Gastroesophageal sphincter (tissue), 4 donors: ENCODE measurements around the gene KIF22. TPM values are rescaled to one million over a fixed set of nuclear protein-coding genes. Genes with fewer than 3 reads are reported as not detected.

Experiments used
- ATAC-seq: fragments of 150-250 bp; one replicate; pipeline ENCODE4 v1.9.1; 2016; ENCODE audit warnings: mild to moderate bottlenecking, moderate library complexity
- H3K27ac ChIP-seq, 4 donors: fragments of 200-600 bp; sonication (generic) in 3 of 4; 1 replicate in 3 of 4; 2 replicates in 1 of 4; pipeline ENCODE4 v1.5.1; 2016 to 2019
- H3K27me3 ChIP-seq: fragments of 200-600 bp; sonication (generic); one replicate; pipeline ENCODE4 v1.5.1; 2019
- H3K36me3 ChIP-seq, 2 donors: fragments of 200-600 bp; sonication (generic); one replicate each; pipeline ENCODE4 v1.5.1; 2019; ENCODE audit warnings: control low read depth in 1 of 2
- H3K4me1 ChIP-seq, 3 donors: fragments of 200-600 bp; sonication (generic); 1 replicate in 2 of 3; 2 replicates in 1 of 3; pipeline ENCODE4 v1.5.1; 2016 to 2019; ENCODE audit warnings: control low read depth in 2 of 3
- H3K4me3 ChIP-seq, 2 donors: fragments of 200-600 bp; sonication (generic); one replicate each; pipeline ENCODE4 v1.5.1; 2019; ENCODE audit warnings: mild to moderate bottlenecking in 1 of 2, moderate library complexity in 1 of 2
- H3K9me3 ChIP-seq, 3 donors: fragments of 200-600 bp; sonication (generic); one replicate each; pipeline ENCODE4 v1.5.1; 2017 to 2019; ENCODE audit warnings: control low read depth in 2 of 3
- EP300 ChIP-seq: sonication (generic); formaldehyde crosslinking; IDR thresholded peaks from one replicate; pipeline ENCODE4 v1.6.1; 2017; ENCODE audit warnings: antibody characterized with exemption, mild to moderate bottlenecking
- POLR2A ChIP-seq, 2 donors: fragments of 450-650 bp; IDR thresholded peaks; one replicate each; pipeline ENCODE4 v1.6.1; 2017; ENCODE audit warnings: antibody characterized with exemption in 2 of 2, mild to moderate bottlenecking in 2 of 2, moderate library complexity in 1 of 2
- POLR2AphosphoS5 ChIP-seq: sonication (generic); formaldehyde crosslinking; IDR thresholded peaks from one replicate; pipeline ENCODE4 v1.6.1; 2017; ENCODE audit warnings: antibody characterized with exemption
- WGBS, 2 donors: methylation state at CpG; one replicate each; pipeline ENCODE4 v1.1.5; 2018; ENCODE audit warnings: low coverage in 1 of 2; 5-methylcytosine and 5-hydroxymethylcytosine counted together
- total RNA-seq, 4 donors: library from RNA; depleted of rRNA; stranded (reverse); fragments of >200 nt; gene quantifications; one replicate each; pipeline ENCODE4 v1.1.0, GENCODE V29; 2016
- TF ChIP-seq, protein P1 (sequence below), 4 experiments: fragments of 200-600 bp in 2 of 4; fragments of 450-650 bp in 2 of 4; sonication (generic) in 1 of 4; IDR thresholded peaks; one replicate each; pipeline ENCODE4 v1.5.1; 2017 to 2019; ENCODE audit warnings: antibody characterized with exemption in 4 of 4, mild to moderate bottlenecking in 2 of 4, moderate library complexity in 2 of 4

KIF22 gene
- total RNA-seq, 4 donors from 2014 or later, result 9.4 to 17.3 (median 12.8) TPM

GRCh38 chr16:29802416-29802935, 11.9 kb downstream of the KIF22 start:
- ATAC-seq, result no peak

DNA sequence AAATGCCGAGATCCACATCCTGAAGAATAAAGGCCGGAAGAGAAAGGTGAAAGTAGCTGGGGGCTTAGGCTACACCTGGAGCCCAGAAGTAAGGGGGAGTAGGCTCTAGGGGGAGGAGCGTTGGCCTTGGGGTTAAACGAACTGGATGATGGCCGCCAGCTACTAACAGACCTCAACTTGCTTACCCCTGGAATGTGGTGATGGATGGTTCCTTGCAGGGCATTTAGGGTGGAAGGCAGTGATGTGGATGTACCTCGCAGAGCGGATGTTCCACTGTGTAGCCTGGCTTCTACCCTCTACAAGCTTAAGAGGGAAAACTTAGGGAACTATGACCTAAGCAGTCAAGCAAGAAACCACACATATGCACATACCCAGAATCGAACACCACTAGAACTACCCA, 13.5 kb downstream of the KIF22 start:
- 56 to 59% methylated on average over 6 to 8 of the region's 8 CpGs for WGBS, 2 donors
- H3K27ac ChIP-seq, result peak overlapping the region; percentile 94 to 100 (median 98)
- TF ChIP-seq POLR2AphosphoS5, result no peak
- TF ChIP-seq, protein P1, sequence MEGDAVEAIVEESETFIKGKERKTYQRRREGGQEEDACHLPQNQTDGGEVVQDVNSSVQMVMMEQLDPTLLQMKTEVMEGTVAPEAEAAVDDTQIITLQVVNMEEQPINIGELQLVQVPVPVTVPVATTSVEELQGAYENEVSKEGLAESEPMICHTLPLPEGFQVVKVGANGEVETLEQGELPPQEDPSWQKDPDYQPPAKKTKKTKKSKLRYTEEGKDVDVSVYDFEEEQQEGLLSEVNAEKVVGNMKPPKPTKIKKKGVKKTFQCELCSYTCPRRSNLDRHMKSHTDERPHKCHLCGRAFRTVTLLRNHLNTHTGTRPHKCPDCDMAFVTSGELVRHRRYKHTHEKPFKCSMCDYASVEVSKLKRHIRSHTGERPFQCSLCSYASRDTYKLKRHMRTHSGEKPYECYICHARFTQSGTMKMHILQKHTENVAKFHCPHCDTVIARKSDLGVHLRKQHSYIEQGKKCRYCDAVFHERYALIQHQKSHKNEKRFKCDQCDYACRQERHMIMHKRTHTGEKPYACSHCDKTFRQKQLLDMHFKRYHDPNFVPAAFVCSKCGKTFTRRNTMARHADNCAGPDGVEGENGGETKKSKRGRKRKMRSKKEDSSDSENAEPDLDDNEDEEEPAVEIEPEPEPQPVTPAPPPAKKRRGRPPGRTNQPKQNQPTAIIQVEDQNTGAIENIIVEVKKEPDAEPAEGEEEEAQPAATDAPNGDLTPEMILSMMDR (IDR thresholded peaks at IDR 0.05), result no peak
- no peak for TF ChIP-seq EP300
- H3K27me3 ChIP-seq, result no peaks in the 10 kb centered on the region
- no peak for ATAC-seq
- H3K36me3 ChIP-seq, result peaks cover 0 to 33% of the 10 kb centered on the region in 2 donors
- H3K9me3 ChIP-seq, result no peaks in the 10 kb centered on the region
- H3K4me1 ChIP-seq, result peaks cover 3 to 34% (median 13%) of the 10 kb centered on the region in 3 donors
- H3K4me3 ChIP-seq, result peak overlapping the region in 1 of 2 donors; percentile 90

More at GRCh38 chr16:29802416-29802935, 11.9 kb downstream of the KIF22 start:
- peaks cover 0 to 19% (median 3%) of the 10 kb centered on the region in 3 donors for H3K4me1 ChIP-seq
- peak overlapping the region in 1 of 4 donors; percentile 98 for H3K27ac ChIP-seq
- H3K36me3 ChIP-seq, result peaks cover 0 to 41% of the 10 kb centered on the region in 2 donors
- H3K4me3 ChIP-seq, result no peak overlapping the region
- H3K9me3 ChIP-seq, result no peaks in the 10 kb centered on the region
- H3K27me3 ChIP-seq, result no peaks in the 10 kb centered on the region
- TF ChIP-seq, protein P1 (IDR thresholded peaks at IDR 0.05), result no peak
- TF ChIP-seq POLR2AphosphoS5, result no peak
- TF ChIP-seq POLR2A (IDR thresholded peaks at IDR 0.05), result no peak
- no peak for TF ChIP-seq EP300
- WGBS, 2 donors, result 89 to 100% methylated on average over 2 to 4 of the region's 8 CpGs

DNA sequence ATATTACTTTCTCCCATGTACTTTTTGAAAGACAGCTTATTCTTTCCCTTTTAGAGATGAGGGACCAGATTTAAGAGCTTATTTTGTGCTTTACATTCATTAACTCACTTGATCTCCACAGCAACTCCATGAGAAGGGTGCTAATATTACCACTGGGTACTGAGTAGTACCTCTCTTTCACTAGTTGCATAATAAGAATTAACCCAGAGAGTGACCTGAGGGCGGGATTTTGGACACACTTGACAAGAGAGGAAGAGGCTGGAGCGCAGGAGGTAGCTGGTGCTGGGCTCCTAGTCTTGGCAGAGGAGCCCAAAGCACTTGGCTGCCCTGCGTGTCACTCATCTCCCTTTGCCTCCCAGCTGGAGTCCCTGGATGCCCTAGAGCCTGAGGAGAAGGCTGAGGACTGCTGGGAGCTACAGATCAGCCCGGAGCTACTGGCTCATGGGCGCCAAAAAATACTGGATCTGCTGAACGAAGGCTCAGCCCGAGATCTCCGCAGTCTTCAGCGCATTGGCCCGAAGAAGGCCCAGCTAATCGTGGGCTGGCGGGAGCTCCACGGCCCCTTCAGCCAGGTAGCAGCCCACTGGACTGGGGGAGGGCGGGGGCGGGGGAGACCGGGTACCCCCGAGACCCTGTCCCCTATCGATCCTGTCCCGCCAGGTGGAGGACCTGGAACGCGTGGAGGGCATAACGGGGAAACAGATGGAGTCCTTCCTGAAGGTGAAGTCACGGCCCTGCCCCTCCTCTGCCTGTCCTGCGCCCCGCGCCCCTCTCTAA, 14.1 kb downstream of the KIF22 start:
- peaks cover 0 to 33% of the 10 kb centered on the region in 2 donors for H3K36me3 ChIP-seq
- 0% methylated on average over 2 to 5 of the region's 26 CpGs for WGBS, 2 donors
- H3K27ac ChIP-seq, result peak overlapping the region; percentile 94 to 100 (median 98)
- peaks cover 3 to 40% (median 20%) of the 10 kb centered on the region in 3 donors for H3K4me1 ChIP-seq
- TF ChIP-seq POLR2A (IDR thresholded peaks at IDR 0.05), result peak; percentile 44
- no peak for TF ChIP-seq EP300
- TF ChIP-seq, protein P1 (IDR thresholded peaks at IDR 0.05), result no peak
- TF ChIP-seq POLR2AphosphoS5, result peak; percentile 49
- peak; percentile 2 for ATAC-seq
- H3K9me3 ChIP-seq, result no peaks in the 10 kb centered on the region
- peak overlapping the region; percentile 81 to 90 for H3K4me3 ChIP-seq
- no peaks in the 10 kb centered on the region for H3K27me3 ChIP-seq

GRCh38 chr16:29805232-29806098, 14.9 kb downstream of the KIF22 start:
- TF ChIP-seq POLR2A (IDR thresholded peaks at IDR 0.05), result peak; percentile 68 to 92
- TF ChIP-seq, protein P1 (IDR thresholded peaks at IDR 0.05), result peak in 3 of 4 experiments; percentile 2 to 24 (median 20)
- TF ChIP-seq EP300, result no peak
- peak; percentile 99 for TF ChIP-seq POLR2AphosphoS5
- peaks cover 3 to 49% (median 28%) of the 10 kb centered on the region in 3 donors for H3K4me1 ChIP-seq
- WGBS, 2 donors, result 2% methylated on average over 11 of the region's 103 CpGs; no CpG with 5 or more reads in 1 of the 2 donors
- no peaks in the 10 kb centered on the region for H3K27me3 ChIP-seq
- H3K27ac ChIP-seq, result peak overlapping the region; percentile 94 to 100 (median 98)
- H3K4me3 ChIP-seq, result peak overlapping the region; percentile 81 to 90
- H3K36me3 ChIP-seq, result peaks cover 0 to 32% of the 10 kb centered on the region in 2 donors
- peak; percentile 80 for ATAC-seq
- H3K9me3 ChIP-seq, result no peaks in the 10 kb centered on the region
